Measurements from ENCODE around the gene CCDC6. TPM values are rescaled to one million over a fixed set of nuclear protein-coding genes. Genes with fewer than 3 reads are reported as not detected.

The CCDC6 gene
- total and polyA plus RNA-seq, 9 of the 15 experiments (the other 6 are each of a cell fraction or from before 2014, with no cell fraction given) = 10.4 to 41.0 (median 20.9) TPM

- TF ChIP-seq REST (IDR thresholded peaks at IDR 0.05; ENCODE audit: borderline replicate concordance) (peak; percentile 7; the same call in 1 of the 2 replicates), REST (CRISPR knock-in tag; IDR thresholded peaks at IDR 0.05; ENCODE audit: low read depth) (no peak), U2AF2 (optimal IDR thresholded peaks at IDR 0.05; ENCODE audit: low read depth, low read length) (no peak), CBX3 (IDR thresholded peaks at IDR 0.05; ENCODE audit: borderline replicate concordance in 1 of 2, low read length in 2 of 2) (no peak), RBM17 (IDR thresholded peaks at IDR 0.05; ENCODE audit: borderline replicate concordance, low read depth, low read length) (no peak), FOXJ2 (tag; IDR thresholded peaks at IDR 0.05) (peak; percentile 25; the same call in 1 of the 2 replicates), ZC3H11A (IDR thresholded peaks at IDR 0.05; ENCODE audit: low read depth, low read length) (no peak), SMARCE1 (IDR thresholded peaks at IDR 0.05) (peak; percentile 51; the same call in 1 of the 2 replicates), SIX5 (IDR thresholded peaks at IDR 0.05; ENCODE audit: borderline replicate concordance in 1 of 2, insufficient read depth in 1 of 2, low read depth in 1 of 2, low read length in 2 of 2) (no peak), HMGN3 (IDR thresholded peaks at IDR 0.05; ENCODE audit: borderline replicate concordance, extremely low read depth, insufficient read length, low read depth, low read length) (no peak), ZNF717 (CRISPR knock-in tag; IDR thresholded peaks at IDR 0.05) (no peak), RCOR1 (IDR thresholded peaks at IDR 0.05; ENCODE audit: borderline replicate concordance in 1 of 2, low read depth in 2 of 2, low read length in 2 of 2) (peak in 1 of 2 experiments; percentile 69; a peak in 2 of 4 replicates), GATA2 (CRISPR knock-in tag; IDR thresholded peaks at IDR 0.05) (0 out of 2 replicates have a peak, but pooled peaks have one; percentile 21), MTA1 (IDR thresholded peaks at IDR 0.05; ENCODE audit: borderline replicate concordance) (0 out of 2 replicates have a peak, but pooled peaks have one; percentile 36), NR4A1 (CRISPR knock-in tag; IDR thresholded peaks at IDR 0.05) (no peak), NR4A1 (tag; IDR thresholded peaks at IDR 0.05) (no peak), NCOA6 (IDR thresholded peaks at IDR 0.05) (no peak)
- TF ChIP-seq, protein P1, sequence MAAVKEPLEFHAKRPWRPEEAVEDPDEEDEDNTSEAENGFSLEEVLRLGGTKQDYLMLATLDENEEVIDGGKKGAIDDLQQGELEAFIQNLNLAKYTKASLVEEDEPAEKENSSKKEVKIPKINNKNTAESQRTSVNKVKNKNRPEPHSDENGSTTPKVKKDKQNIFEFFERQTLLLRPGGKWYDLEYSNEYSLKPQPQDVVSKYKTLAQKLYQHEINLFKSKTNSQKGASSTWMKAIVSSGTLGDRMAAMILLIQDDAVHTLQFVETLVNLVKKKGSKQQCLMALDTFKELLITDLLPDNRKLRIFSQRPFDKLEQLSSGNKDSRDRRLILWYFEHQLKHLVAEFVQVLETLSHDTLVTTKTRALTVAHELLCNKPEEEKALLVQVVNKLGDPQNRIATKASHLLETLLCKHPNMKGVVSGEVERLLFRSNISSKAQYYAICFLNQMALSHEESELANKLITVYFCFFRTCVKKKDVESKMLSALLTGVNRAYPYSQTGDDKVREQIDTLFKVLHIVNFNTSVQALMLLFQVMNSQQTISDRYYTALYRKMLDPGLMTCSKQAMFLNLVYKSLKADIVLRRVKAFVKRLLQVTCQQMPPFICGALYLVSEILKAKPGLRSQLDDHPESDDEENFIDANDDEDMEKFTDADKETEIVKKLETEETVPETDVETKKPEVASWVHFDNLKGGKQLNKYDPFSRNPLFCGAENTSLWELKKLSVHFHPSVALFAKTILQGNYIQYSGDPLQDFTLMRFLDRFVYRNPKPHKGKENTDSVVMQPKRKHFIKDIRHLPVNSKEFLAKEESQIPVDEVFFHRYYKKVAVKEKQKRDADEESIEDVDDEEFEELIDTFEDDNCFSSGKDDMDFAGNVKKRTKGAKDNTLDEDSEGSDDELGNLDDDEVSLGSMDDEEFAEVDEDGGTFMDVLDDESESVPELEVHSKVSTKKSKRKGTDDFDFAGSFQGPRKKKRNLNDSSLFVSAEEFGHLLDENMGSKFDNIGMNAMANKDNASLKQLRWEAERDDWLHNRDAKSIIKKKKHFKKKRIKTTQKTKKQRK (IDR thresholded peaks at IDR 0.05; ENCODE audit: borderline replicate concordance, low read depth, low read length) = no peak
Observed at GRCh38 chr10:59895629-59896116, 10.7 kb downstream of the CCDC6 start (continued).
